Left ventricle myocardium inferior (tissue), 1 donor: Measurements from ENCODE around the gene PDE10A. TPM values are rescaled to one million over a fixed set of nuclear protein-coding genes. Genes with fewer than 3 reads are reported as not detected.

Experiments used
- DNase-seq: peaks from one replicate; pipeline ENCODE4 v3.0.0-alpha.2; 2020
- H3K27ac ChIP-seq: fragments of 200-600 bp; replicated peaks from 2 replicates; pipeline ENCODE4 v1.8.0; 2021
- H3K27me3 ChIP-seq: fragments of 200-600 bp; 2 replicates; pipeline ENCODE4 v1.8.0; 2021; ENCODE audit warnings: low read depth
- H3K36me3 ChIP-seq: fragments of 200-600 bp; 2 replicates; pipeline ENCODE4 v1.8.0; 2021
- H3K4me1 ChIP-seq: fragments of 200-600 bp; 2 replicates; pipeline ENCODE4 v1.8.0; 2021
- H3K4me3 ChIP-seq: fragments of 200-600 bp; 2 replicates; pipeline ENCODE4 v1.8.0; 2021; ENCODE audit warnings: mild to moderate bottlenecking, moderate library complexity
- H3K9me3 ChIP-seq: fragments of 200-600 bp; replicated peaks from 2 replicates; pipeline ENCODE4 v1.8.0; 2021
- intact Hi-C: fragments of 100-400 bp; cut with micrococcal nuclease; formaldehyde crosslinking; loops from one replicate; pipeline ENCODE4 v1.11.0; 2022
- total RNA-seq: library from RNA; stranded (reverse); fragmentation: NEBNext Ultra II Directional; extraction: Animal tissue kit (Norgen Biotek cat#: 25700); gene quantifications from one replicate; pipeline ENCODE4 v1.2.1, GENCODE V29; 2021
- TF ChIP-seq, protein P1 (sequence below): fragments of 200-600 bp; IDR thresholded peaks from 2 replicates; pipeline ENCODE4 v1.8.0; 2021; ENCODE audit warnings: antibody characterized with exemption, mild to moderate bottlenecking, borderline replicate concordance
- donor health status: DM: no; HTN: yes; CAD: no; lungs with severe emphysema.

Gene PDE10A
- total RNA-seq, 1 donor from 2014 or later = 12.2 TPM

DNA sequence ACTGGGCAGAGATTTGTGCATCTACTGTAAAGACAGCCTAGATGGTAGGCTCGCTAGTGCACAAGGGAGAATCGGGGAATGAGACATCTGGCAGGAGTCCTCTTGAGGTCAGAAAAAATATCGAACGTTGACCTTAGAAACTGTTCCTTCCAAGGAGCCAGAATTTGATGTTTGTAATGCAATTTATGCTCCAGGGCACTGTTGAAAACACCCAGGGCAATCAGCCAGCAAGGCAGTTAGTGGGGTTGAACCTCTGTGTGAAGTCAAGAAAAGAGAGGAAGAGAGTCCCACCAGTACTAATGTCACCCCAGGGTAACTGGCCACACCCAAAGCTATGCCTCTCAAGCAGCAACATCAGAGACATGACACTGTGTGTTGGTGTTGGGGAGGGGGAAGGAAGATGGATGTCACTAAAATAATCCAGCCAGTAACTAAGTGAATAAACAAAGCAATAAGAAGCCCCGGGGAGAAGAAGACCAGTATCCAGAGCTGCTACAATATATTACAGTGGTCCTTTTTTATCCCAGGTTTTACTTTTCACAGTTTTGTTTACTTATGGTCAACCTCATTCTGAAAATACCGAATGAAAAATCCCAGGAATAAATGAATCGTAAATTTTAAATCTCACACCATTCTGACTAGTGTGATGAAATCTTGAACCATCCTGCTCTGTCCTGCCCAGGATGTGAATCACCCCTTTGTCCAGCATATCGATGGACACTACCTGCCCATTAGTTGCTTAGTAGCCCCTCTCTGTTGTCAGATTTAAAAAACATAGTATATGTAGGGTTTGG is 32.9 kb upstream of the PDE10A start:
- intact Hi-C loops = no loop called here
- Histone ChIP-seq H3K4me3 (no peak overlapping the region), H3K36me3 (no peaks in the 10 kb centered on the region), H3K9me3 (peaks cover 25% of the 10 kb centered on the region), H3K27ac (peak overlapping the region; percentile 62), H3K4me1 (peaks cover 34% of the 10 kb centered on the region), H3K27me3 (no peaks in the 10 kb centered on the region)
- TF ChIP-seq, protein P1, sequence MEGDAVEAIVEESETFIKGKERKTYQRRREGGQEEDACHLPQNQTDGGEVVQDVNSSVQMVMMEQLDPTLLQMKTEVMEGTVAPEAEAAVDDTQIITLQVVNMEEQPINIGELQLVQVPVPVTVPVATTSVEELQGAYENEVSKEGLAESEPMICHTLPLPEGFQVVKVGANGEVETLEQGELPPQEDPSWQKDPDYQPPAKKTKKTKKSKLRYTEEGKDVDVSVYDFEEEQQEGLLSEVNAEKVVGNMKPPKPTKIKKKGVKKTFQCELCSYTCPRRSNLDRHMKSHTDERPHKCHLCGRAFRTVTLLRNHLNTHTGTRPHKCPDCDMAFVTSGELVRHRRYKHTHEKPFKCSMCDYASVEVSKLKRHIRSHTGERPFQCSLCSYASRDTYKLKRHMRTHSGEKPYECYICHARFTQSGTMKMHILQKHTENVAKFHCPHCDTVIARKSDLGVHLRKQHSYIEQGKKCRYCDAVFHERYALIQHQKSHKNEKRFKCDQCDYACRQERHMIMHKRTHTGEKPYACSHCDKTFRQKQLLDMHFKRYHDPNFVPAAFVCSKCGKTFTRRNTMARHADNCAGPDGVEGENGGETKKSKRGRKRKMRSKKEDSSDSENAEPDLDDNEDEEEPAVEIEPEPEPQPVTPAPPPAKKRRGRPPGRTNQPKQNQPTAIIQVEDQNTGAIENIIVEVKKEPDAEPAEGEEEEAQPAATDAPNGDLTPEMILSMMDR = no peak
- no peak for DNase-seq

DNA sequence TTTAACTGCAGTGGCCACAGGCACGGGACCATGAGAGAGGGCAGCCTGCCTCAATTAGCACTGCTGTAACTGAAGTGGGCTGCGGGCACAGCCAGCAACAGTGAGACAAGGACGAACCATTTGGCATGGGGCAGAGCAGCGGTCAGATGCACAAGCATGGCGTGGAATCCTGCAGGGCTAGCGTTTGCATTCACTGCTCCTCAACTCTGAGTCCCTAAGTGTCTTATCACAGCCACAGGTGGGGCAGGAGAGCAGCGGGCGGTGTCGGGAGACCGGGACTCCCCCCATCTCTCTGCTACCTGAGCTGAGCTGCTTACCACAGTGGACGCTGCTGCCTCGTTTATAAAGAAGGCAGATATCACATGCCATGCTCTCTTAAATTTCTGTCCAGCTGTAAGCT is 31.3 kb upstream of the PDE10A start:
- peak overlapping the region; percentile 62 for H3K27ac ChIP-seq
- no peaks in the 10 kb centered on the region for H3K27me3 ChIP-seq
- no peaks in the 10 kb centered on the region for H3K36me3 ChIP-seq
- H3K4me3 ChIP-seq = peak overlapping the region; percentile 40
- H3K9me3 ChIP-seq = peaks cover 17% of the 10 kb centered on the region
- H3K4me1 ChIP-seq = peaks cover 32% of the 10 kb centered on the region
- intact Hi-C loops = no loop called here
- no peak for DNase-seq
- TF ChIP-seq, protein P1 = no peak

DNA sequence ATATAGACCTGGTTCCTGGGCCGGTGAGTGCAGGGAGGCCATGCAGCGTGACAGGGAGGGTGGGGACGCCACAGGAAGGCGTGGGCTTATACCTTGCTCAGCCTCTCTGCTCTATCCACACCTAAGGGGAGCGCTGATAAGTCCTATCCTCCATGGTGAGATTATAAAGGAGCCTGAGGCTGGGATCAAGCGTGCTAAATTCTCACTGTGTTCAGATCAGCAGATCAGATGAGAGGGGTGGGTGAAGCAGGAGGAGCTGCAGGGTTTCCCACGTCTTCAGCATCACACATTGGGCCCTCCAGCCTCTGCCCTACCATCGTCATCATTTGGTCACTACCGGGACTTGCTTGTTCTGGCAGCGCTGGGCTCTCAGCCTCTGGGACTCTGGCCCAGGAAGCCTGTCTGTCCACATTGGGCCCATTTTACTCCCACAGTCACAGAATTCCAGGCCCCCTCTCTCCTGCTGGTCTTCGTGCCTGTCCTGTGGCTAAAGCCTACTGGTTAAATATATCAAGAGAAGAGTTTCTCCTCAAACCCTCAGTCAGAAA is 29.1 kb upstream of the PDE10A start:
- H3K4me1 ChIP-seq = peaks cover 32% of the 10 kb centered on the region
- DNase-seq = no peak
- no peaks in the 10 kb centered on the region for H3K36me3 ChIP-seq
- no peaks in the 10 kb centered on the region for H3K27me3 ChIP-seq
- intact Hi-C loops = no loop called here
- no peaks in the 10 kb centered on the region for H3K9me3 ChIP-seq
- H3K4me3 ChIP-seq = no peak overlapping the region
- TF ChIP-seq, protein P1 = no peak
- peak overlapping the region; percentile 28 for H3K27ac ChIP-seq

DNA sequence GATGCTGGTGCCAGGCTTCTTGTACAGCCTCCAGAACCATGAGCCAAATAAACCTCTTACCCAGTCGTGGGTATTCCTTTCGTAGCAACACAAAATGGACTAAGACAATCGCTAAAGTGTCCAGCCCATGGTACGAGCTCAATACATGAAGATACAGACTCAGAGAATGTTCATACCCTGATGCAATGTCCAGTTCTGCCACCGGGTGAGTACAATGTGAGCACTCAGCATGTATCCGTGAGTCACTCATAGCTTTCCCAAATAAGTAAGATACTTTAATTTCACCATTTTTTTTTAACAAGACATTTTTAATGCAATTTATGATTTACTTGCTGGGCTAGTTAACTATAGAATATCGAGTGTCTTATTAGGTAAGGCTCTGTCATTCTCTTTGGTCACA is 26.7 kb upstream of the PDE10A start:
- TF ChIP-seq, protein P1 = no peak

DNA sequence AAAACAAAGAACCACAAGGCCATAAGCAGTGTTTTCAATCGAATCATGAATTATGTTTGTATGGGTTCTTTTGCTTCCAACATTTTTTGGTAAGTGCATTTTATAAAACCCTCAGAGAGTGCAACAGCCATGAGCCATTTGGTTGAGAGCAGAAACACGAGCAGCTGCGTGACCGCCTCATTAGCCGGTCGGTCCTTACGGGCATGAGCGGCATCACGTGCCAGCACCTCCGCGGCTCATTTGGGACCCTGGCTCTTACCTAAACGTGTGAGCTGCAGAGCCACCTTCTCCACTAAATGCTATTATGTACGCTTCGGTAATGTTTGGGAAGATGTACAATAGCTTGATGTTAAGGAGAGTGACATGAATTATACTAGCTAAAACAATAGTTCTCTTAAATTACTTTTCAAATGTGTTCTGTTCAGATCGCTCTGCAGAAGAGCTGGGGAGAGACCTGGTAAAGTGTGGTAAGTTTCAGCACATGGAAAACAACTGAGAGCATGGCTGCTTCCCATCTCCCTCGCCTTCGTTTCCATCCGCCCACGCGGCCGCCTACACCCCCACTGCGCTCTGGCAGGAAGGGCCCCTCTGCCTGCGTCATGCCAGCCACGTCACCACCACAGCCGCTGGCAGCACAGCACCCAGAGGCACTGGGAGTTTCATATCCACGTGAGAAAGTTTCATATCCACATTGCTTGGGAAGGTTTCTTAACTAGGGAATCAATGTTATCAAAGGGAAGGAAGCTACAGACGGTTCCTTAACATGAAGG is 23.7 kb upstream of the PDE10A start:
- Histone ChIP-seq H3K9me3 (no peaks in the 10 kb centered on the region), H3K27ac (no peak overlapping the region), H3K36me3 (no peaks in the 10 kb centered on the region), H3K27me3 (peaks cover 16% of the 10 kb centered on the region), H3K4me1 (peaks cover 10% of the 10 kb centered on the region), H3K4me3 (no peak overlapping the region)
- intact Hi-C loops = no loop called here
- no peak for DNase-seq
- TF ChIP-seq, protein P1 = no peak

More for the DNA sequence above, 26.7 kb upstream of the PDE10A start:
- Histone ChIP-seq H3K4me3 (no peak overlapping the region), H3K4me1 (peaks cover 21% of the 10 kb centered on the region), H3K36me3 (no peaks in the 10 kb centered on the region), H3K27me3 (no peaks in the 10 kb centered on the region), H3K9me3 (no peaks in the 10 kb centered on the region), H3K27ac (peak overlapping the region; percentile 39)
- intact Hi-C loops = no loop called here
- no peak for DNase-seq
